MM.1S (cell line): Measurements from ENCODE around the gene DUS2.

Experiments used
- DNase-seq: peaks from one replicate; pipeline ENCODE4 v3.0.0-alpha.2; 2015
- H2AFZ ChIP-seq: fragments of 300-600 bp; sonication (generic); 2 replicates; pipeline ENCODE4 v1.6.0; 2016; ENCODE audit warnings: antibody characterized with exemption, low read length
- H3F3A ChIP-seq: fragments of 300-600 bp; sonication (generic); 2 replicates; pipeline ENCODE4 v1.6.1; 2016; ENCODE audit warnings: mild to moderate bottlenecking, antibody characterized with exemption, low read length, moderate library complexity, mixed read lengths; ENCODE audit not compliant: insufficient read depth
- H3K27ac ChIP-seq: fragments of 300-600 bp; sonication (generic); 2 replicates; pipeline ENCODE4 v1.5.1; 2016; ENCODE audit warnings: mild to moderate bottlenecking, low read length
- H3K27me3 ChIP-seq: fragments of 300-600 bp; sonication (generic); replicated peaks from 2 replicates; pipeline ENCODE4 v1.6.0; 2016; ENCODE audit warnings: low read length; ENCODE audit not compliant: insufficient read depth
- H3K36me3 ChIP-seq: fragments of 300-600 bp; sonication (generic); replicated peaks from 2 replicates; pipeline ENCODE4 v1.6.1; 2016; ENCODE audit warnings: mild to moderate bottlenecking, low read length, mixed read lengths; ENCODE audit not compliant: insufficient read depth
- H3K4me1 ChIP-seq: fragments of 300-600 bp; sonication (generic); 2 replicates; pipeline ENCODE4 v1.6.1; 2016; ENCODE audit warnings: low read length, mixed read lengths
- H3K4me2 ChIP-seq: fragments of 300-600 bp; sonication (generic); 2 replicates; pipeline ENCODE4 v1.6.0; 2016; ENCODE audit warnings: low read depth, low read length
- H3K4me3 ChIP-seq: fragments of 300-600 bp; sonication (generic); 2 replicates; pipeline ENCODE4 v1.5.1; 2016; ENCODE audit warnings: low read length, mixed read lengths
- H3K79me2 ChIP-seq: fragments of 300-600 bp; sonication (generic); 2 replicates; pipeline ENCODE4 v1.6.1; 2016; ENCODE audit warnings: mixed run types, low read length, mixed read lengths
- H3K9ac ChIP-seq: fragments of 300-600 bp; sonication (generic); 2 replicates; pipeline ENCODE4 v1.6.1; 2016; ENCODE audit warnings: low read length, mixed read lengths
- H3K9me2 ChIP-seq: fragments of 300-600 bp; sonication (generic); replicated peaks from 2 replicates; pipeline ENCODE4 v1.6.1; 2016; ENCODE audit warnings: mild to moderate bottlenecking, low read length, mixed read lengths; ENCODE audit not compliant: insufficient read depth
- H3K9me3 ChIP-seq: fragments of 300-600 bp; sonication (generic); replicated peaks from 2 replicates; pipeline ENCODE4 v1.6.1; 2016; ENCODE audit warnings: mild to moderate bottlenecking, low read length, mixed read lengths; ENCODE audit not compliant: insufficient read depth
- H4K20me1 ChIP-seq: fragments of 300-600 bp; sonication (generic); 2 replicates; pipeline ENCODE4 v1.6.1; 2016; ENCODE audit warnings: mild to moderate bottlenecking, low read length, moderate library complexity, mixed read lengths; ENCODE audit not compliant: insufficient read depth
- CTCF ChIP-seq: fragments of 300-600 bp; sonication (generic); IDR thresholded peaks from 2 replicates; pipeline ENCODE4 v1.5.1; 2016; ENCODE audit warnings: antibody characterized with exemption, low read length, mixed read lengths
- EZH2 ChIP-seq: fragments of 300-600 bp; sonication (generic); optimal IDR thresholded peaks from 2 replicates; pipeline ENCODE3; 2017; ENCODE audit warnings: low read depth, mild to moderate bottlenecking, antibody characterized with exemption, low read length, mixed read lengths
- EZH2phosphoT487 ChIP-seq: fragments of 300-600 bp; sonication (generic); IDR thresholded peaks from 2 replicates; pipeline ENCODE4 v1.6.1; 2018; ENCODE audit warnings: antibody characterized with exemption, low read length

The DUS2 gene

GRCh38 chr16:68046106-68046505, 23.0 kb downstream of the DUS2 start:
- Histone ChIP-seq H3K79me2 (no peaks in the 10 kb centered on the region), H3K27ac (no peak overlapping the region), H3K9me3 (no peaks in the 10 kb centered on the region), H3K27me3 (no peaks in the 10 kb centered on the region), H3K9me2 (no peaks in the 10 kb centered on the region), H3K4me1 (no peaks in the 10 kb centered on the region), H3K9ac (no peak overlapping the region), H3F3A (no peaks in the 10 kb centered on the region), H3K4me3 (no peak overlapping the region), H3K36me3 (no peaks in the 10 kb centered on the region), H3K4me2 (no peak overlapping the region), H4K20me1 (no peaks in the 10 kb centered on the region), H2AFZ (no peak overlapping the region)
- no peak for DNase-seq
- TF ChIP-seq CTCF (no peak), EZH2phosphoT487 (no peak), EZH2 (no peak)

GRCh38 chr16:68047987-68048386, 24.9 kb downstream of the DUS2 start:
- no peak overlapping the region for H3K4me2 ChIP-seq
- no peak overlapping the region for H3K27ac ChIP-seq
- no peaks in the 10 kb centered on the region for H3K9me3 ChIP-seq
- no peaks in the 10 kb centered on the region for H3K9me2 ChIP-seq
- no peaks in the 10 kb centered on the region for H3F3A ChIP-seq
- TF ChIP-seq CTCF (no peak), EZH2phosphoT487 (no peak), EZH2 (no peak)
- no peaks in the 10 kb centered on the region for H3K79me2 ChIP-seq
- no peaks in the 10 kb centered on the region for H3K4me1 ChIP-seq
- no peak for DNase-seq
- no peaks in the 10 kb centered on the region for H3K36me3 ChIP-seq
- H3K9ac ChIP-seq: no peak overlapping the region
- no peak overlapping the region for H2AFZ ChIP-seq
- no peaks in the 10 kb centered on the region for H4K20me1 ChIP-seq
- H3K4me3 ChIP-seq: no peak overlapping the region
- H3K27me3 ChIP-seq: no peaks in the 10 kb centered on the region

- H3K36me3 ChIP-seq: 0 out of 2 replicates have a peak, but pooled peaks cover 3% of the 10 kb centered on the region
Measured at GRCh38 chr16:68049449-68049848, 26.4 kb downstream of the DUS2 start.

GRCh38 chr16:68055395-68055794, 32.3 kb downstream of the DUS2 start:
- DNase-seq: no peak
- Histone ChIP-seq H2AFZ (no peak overlapping the region), H3F3A (no peaks in the 10 kb centered on the region), H4K20me1 (no peaks in the 10 kb centered on the region), H3K4me2 (no peak overlapping the region), H3K27me3 (no peaks in the 10 kb centered on the region), H3K27ac (no peak overlapping the region), H3K4me3 (no peak overlapping the region), H3K9me2 (no peaks in the 10 kb centered on the region), H3K79me2 (no peaks in the 10 kb centered on the region), H3K9me3 (no peaks in the 10 kb centered on the region), H3K4me1 (no peaks in the 10 kb centered on the region), H3K9ac (no peak overlapping the region), H3K36me3 (0 out of 2 replicates have a peak, but pooled peaks cover 3% of the 10 kb centered on the region)
- TF ChIP-seq CTCF (no peak), EZH2 (no peak)

More at GRCh38 chr16:68049449-68049848, 26.4 kb downstream of the DUS2 start:
- Histone ChIP-seq H4K20me1 (no peaks in the 10 kb centered on the region), H3K27me3 (no peaks in the 10 kb centered on the region), H3K9me3 (no peaks in the 10 kb centered on the region), H3K4me2 (no peak overlapping the region), H3K4me1 (no peaks in the 10 kb centered on the region), H3K9ac (no peak overlapping the region), H3K4me3 (no peak overlapping the region), H3K9me2 (no peaks in the 10 kb centered on the region), H2AFZ (no peak overlapping the region), H3K79me2 (no peaks in the 10 kb centered on the region), H3K27ac (no peak overlapping the region), H3F3A (no peaks in the 10 kb centered on the region)
- no peak for DNase-seq
- TF ChIP-seq EZH2: no peak
